D341Med (cell line): ENCODE results near the gene ENO4.
A peak's percentile ranks its signal among the peaks of the same experiment; 100 is the strongest.

Experiments
- DNase-seq: peaks from one replicate; pipeline ENCODE4 v3.0.0; 2012; ENCODE audit warnings: low spot score

Gene ENO4

GRCh38 chr10:116849248-116850057 lies at the start of gene ENO4:
Gene ENO4, plus strand, starts transcription at chr10:116849499. Its CDS starts 68 bp downstream, at chr10:116849567.
- peak; percentile 65 for DNase-seq

GRCh38 chr10:116800286-116800929 lies 48.9 kb upstream of the ENO4 start:
- no peak for DNase-seq

GRCh38 chr10:116801658-116802057 lies 47.6 kb upstream of the ENO4 start:
- no peak for DNase-seq

- DNase-seq = no peak
These were observed 46.8 kb upstream of the ENO4 start for GRCh38 chr10:116802474-116802873.

DNA sequence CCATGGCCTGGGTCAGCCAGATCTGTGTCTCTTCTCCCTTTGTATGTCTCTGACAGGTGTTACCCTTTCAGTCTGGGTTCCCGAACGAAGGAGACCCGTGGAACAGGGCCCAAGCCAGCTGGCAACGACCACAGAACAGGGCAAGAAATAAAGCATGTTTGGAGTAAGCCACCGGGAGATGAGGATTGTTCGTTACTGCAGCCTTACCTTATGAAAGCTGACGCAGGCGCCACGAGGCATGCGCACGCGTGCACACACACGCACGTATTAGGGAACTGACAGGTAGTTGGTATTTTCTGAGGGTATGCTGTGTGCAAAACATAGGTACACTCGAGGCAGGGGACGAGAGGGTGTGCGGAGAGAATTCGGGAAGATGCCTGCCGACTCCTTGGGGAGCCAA lies 46.4 kb upstream of the ENO4 start:
- DNase-seq = no peak

DNA sequence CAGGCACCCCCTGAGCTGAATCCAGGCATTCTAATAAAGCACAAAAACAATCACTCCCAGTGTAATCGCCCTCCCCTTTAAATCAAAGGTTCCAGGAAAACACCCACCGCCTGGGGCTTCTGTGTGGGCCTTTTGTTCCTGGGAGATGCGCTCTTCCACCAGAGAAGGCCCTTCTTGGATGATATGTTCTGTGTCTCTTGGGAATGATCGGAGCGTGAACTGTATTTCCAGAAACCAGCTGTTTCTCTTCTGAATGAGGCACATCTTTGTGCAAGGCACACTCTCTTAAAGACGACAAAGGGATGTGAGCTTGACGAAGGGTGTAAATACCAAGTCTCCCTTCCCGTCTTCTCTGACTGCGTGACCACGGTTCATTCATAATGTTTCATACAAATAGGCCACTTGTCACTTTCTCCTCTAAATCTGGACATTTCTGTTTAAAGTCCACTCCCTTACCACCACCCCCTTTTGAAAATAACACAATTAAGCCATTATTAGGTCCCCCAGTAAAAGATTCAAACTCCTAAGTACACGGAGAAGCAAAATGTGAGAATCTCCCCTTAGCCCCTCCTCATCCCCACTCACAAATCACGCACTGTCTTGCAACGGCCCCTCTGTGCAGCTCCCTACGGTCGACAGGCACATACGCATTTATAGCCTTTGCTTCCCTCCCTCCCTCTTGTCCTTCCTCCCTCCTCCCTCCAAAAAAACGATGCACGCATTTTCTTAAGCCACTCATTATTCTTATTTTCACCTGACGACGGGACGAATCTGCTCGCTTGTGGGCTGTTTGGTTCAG lies 45.6 kb upstream of the ENO4 start:
- no peak for DNase-seq

- DNase-seq = no peak
These were observed 40.6 kb upstream of the ENO4 start for GRCh38 chr10:116808706-116809105.

GRCh38 chr10:116809483-116810119 lies 39.7 kb upstream of the ENO4 start:
- peak; percentile 65 for DNase-seq

GRCh38 chr10:116810120-116810500 lies 39.2 kb upstream of the ENO4 start:
- DNase-seq = no peak

DNA sequence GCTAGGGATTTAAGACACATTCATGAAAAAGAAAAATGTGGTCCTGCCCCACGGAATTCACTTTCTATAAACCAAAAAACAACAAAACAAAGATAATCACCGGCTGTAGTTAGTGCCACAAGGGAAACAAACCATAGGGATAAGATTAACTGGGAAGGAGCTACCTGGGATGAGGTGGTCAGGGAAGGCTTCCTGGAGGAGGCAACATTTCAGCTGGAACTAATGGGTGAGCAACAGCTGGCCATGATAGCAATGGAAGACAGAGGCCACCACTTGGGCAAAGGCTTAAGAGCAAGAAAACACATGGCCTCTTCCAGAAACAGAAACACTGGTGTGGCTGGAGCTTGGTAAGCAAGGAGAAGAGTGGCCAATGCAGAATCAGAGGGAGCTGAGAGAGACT lies 38.4 kb upstream of the ENO4 start:
- no peak for DNase-seq

GRCh38 chr10:116811691-116812090 lies 37.6 kb upstream of the ENO4 start:
- DNase-seq = no peak

DNA sequence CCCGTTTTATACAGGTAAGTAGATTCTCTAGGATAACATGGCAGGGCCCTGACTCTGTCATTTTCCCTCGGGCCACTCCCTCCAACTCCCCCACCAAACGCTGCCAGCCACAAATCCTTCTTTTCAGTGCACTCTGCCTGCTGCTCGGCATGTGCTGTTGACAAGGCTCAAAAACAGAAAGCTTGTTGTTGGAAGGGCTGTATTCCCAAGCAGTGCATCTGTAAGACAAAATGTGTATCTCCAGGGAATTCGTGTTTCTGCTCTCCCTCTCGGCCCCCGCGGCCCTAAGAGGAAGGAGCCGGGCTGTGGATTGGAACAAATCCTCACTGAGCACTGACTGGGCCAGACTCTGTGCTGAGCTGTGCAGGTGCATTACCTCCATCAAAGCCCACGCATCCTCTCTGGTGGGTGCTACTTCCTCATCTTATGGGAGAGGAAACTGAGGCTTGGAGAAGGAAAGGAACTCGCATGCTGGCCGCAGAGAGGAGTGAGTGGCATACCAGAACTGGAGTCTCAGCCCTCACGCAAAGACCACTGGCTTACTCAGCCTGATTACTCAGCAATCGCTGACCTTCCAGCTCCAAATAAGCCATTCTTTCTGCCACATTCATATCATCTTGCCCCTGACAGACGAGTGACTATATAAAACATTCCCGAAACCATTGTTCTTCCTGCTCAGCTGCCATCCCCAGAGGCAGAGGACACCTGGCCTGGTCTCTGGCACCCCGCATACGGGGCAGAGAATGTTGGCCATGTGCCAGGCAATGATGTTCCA lies 33.5 kb upstream of the ENO4 start:
- no peak for DNase-seq

- DNase-seq = no peak
These were observed 32.1 kb upstream of the ENO4 start for GRCh38 chr10:116817178-116817577.

GRCh38 chr10:116817780-116818343 lies 31.4 kb upstream of the ENO4 start:
- no peak for DNase-seq

DNA sequence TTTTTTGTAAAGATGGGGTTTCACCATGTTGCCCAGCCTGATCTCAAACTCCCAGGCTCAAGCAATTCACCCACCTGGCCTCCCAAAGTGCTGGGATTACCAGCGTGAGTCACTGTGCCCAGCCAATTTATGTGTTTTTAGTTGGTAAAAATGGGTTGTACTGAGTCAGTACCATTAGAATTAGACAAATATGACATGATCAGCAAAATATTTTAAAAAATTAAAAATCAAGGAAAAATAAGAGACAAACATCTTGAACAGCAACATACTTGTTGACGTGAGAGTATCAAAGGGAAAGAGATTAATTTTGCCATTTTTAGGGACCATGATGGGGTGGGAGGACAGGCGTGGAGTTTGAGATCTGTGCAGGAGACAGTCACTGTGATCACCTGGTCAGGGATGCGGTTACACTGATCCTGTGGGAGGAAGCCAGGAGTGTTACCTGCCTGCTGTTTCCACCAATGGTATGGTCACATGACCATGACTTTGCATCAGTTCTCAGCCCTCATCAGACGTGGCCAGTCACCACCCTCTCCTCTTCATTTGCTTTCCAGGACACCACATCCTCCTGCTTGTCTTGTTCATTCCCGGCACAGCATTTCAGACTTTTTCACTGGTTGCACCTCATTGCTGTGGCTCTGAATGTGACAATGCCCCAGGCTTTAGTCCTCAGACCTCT lies 29.2 kb upstream of the ENO4 start:
- DNase-seq = no peak

DNA sequence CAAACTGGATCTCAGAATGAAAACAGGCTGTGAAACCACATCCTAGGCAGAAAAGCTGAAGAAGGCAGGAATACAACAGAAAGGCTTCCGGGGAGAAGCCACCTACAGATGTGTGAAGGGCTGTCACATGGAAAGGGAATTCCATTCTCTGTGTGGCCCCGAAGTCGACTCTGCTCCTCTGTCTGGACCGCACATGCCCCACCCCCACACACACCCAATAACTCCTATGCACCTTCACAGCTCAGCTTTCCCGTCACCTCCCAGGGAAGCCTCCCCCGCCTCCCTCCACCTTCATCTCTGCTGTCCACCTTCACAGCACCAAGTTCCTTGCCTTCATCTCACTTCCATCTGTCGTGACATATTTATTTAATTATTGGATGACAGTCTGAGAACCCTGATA lies 23.4 kb upstream of the ENO4 start:
- no peak for DNase-seq

- DNase-seq = no peak
These were observed 22.5 kb upstream of the ENO4 start for GRCh38 chr10:116826803-116827202.

GRCh38 chr10:116827214-116827671 lies 22.1 kb upstream of the ENO4 start:
- no peak for DNase-seq

DNA sequence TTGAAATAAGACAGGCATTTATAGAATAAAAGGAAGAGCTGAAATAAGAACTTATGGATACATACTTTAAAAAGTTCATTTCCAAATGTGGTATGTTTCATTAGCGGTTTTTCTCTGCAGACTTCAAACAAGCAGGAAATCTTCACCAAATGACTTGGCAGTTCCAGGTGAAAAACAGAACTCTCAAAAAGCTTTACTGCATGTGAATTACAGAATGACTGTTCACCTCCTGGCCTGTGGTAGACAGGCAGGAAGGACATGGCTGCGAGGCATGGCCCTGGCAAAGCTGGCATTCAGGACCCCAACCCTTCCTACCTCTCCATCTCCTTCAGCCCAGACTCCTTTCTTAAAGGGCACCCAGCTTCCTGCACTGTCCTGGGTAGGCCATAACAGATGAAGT lies 21.2 kb upstream of the ENO4 start:
- DNase-seq = no peak

DNA sequence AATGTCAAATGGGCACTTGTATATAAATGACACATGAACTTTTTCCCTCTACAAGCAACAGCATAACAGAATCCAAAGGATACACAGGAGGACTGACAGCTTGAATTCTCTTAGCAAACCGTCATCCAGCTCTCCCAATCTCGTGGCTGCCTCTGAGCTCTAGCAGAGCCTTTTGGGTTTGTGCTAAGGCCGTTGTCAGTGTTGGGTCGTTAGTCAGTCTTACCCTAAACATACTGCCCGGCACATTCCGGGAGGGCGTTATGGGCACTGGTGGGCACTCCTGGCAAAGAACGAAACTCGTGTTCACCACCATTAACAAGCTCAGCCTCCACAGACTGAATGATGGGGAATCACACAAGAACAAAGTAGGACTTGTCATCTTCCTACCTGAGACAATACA lies 19.6 kb upstream of the ENO4 start:
- DNase-seq = no peak

- no peak for DNase-seq
These were observed 18.2 kb upstream of the ENO4 start for GRCh38 chr10:116831086-116831485.
